ENCODE measurements around the gene ENTPD7. TPM values are rescaled to one million over a fixed set of nuclear protein-coding genes. Genes with fewer than 3 reads are reported as not detected.
A peak's percentile ranks its signal among the peaks of the same experiment; 100 is the strongest.

ENTPD7 gene
- total and polyA plus RNA-seq, 9 of the 15 experiments (the other 6 are each of a cell fraction or from before 2014, with no cell fraction given): 1.4 to 13.9 (median 8.5) TPM

DNA sequence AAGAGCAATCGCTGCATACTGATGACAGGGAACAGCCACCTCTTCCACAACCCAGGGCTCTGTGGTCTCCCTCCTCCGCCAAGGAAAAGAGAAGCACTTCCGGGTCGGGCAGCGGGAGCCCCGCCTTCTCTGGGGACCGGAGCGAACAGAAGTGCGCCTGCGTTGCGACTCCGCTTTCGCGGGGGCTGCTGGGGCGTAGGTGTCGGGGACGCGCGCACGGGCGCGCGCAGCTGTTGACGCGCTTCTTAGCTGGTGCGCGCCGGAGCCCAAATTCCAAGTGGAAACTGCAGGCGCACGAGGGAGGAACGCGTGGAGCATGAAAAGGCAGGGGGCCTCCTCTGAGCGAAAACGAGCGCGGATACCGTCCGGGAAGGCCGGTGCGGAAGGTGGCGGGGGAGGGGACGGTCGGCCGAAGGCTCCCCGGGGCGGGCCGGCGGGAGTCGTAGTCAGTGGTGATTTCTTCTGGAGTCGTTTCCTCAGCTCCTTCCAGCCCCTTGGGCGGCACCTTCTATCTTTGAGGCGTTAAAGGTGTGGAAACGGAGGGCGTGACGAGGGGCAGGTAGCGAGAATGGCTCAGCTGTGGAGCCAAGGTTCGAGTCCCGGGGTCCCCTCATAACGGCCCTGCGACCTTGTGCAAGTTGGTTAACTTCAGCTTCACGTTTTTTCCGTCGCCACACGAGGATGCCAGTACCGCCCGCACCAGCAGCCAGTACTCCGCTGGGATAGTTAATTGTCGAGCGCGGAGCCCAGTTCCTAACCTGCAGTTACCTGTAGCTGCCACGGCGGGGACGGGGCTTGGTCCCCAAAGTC, 72.9 kb downstream of the ENTPD7 start, which contains the start of the genes COX15 and CUTC (continued):
- TF ChIP-seq, protein P1, sequence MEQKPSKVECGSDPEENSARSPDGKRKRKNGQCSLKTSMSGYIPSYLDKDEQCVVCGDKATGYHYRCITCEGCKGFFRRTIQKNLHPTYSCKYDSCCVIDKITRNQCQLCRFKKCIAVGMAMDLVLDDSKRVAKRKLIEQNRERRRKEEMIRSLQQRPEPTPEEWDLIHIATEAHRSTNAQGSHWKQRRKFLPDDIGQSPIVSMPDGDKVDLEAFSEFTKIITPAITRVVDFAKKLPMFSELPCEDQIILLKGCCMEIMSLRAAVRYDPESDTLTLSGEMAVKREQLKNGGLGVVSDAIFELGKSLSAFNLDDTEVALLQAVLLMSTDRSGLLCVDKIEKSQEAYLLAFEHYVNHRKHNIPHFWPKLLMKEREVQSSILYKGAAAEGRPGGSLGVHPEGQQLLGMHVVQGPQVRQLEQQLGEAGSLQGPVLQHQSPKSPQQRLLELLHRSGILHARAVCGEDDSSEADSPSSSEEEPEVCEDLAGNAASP (IDR thresholded peaks at IDR 0.05): no peak
- TF ChIP-seq TAF9B (IDR thresholded peaks at IDR 0.05; ENCODE audit: partially characterized antibody) (peak; percentile 66), NFIC (IDR thresholded peaks at IDR 0.05) (no peak), ZNF232 (CRISPR knock-in tag; IDR thresholded peaks at IDR 0.05) (no peak), MTA3 (IDR thresholded peaks at IDR 0.05; ENCODE audit: borderline replicate concordance) (no peak), HSF4 (CRISPR knock-in tag; IDR thresholded peaks at IDR 0.05; ENCODE audit: borderline replicate concordance) (no peak), SREBF2 (CRISPR knock-in tag; IDR thresholded peaks at IDR 0.05) (no peak), MTF1 (CRISPR knock-in tag; IDR thresholded peaks at IDR 0.05; ENCODE audit: borderline replicate concordance) (no peak), ZC3H11A (IDR thresholded peaks at IDR 0.05; ENCODE audit: low read depth, low read length) (no peak), HNRNPUL1 (IDR thresholded peaks at IDR 0.05; ENCODE audit: low read length) (no peak), FOXA3 (CRISPR knock-in tag; conservative IDR thresholded peaks at IDR 0.05 in 1 of 2, IDR thresholded peaks at IDR 0.05 in 1 of 2) (no peak), ZEB2 (IDR thresholded peaks at IDR 0.05) (peak; percentile 59; the same call in 1 of the 2 replicates), PTBP1 (IDR thresholded peaks at IDR 0.05; ENCODE audit: low read depth, low read length) (no peak), ZBTB17 (CRISPR knock-in tag; IDR thresholded peaks at IDR 0.05) (no peak), HLTF (IDR thresholded peaks at IDR 0.05) (0 out of 2 replicates have a peak, but pooled peaks have one; percentile 11), ZNF780A (CRISPR knock-in tag; IDR thresholded peaks at IDR 0.05) (no peak), NFRKB (IDR thresholded peaks at IDR 0.05; ENCODE audit: low read depth) (no peak), FOSL1 (tag; conservative IDR thresholded peaks at IDR 0.05) (no peak), NFE2 (IDR thresholded peaks at IDR 0.05; ENCODE audit: low read depth) (no peak), ZNF282 (CRISPR knock-in tag; IDR thresholded peaks at IDR 0.05) (no peak), MAFK (IDR thresholded peaks at IDR 0.05; ENCODE audit: low read length) (no peak), CCAR2 (IDR thresholded peaks at IDR 0.05; ENCODE audit: low read depth, low read length) (no peak), SMAD3 (CRISPR knock-in tag; conservative IDR thresholded peaks at IDR 0.05) (no peak)
- TF ChIP-seq, protein P2, sequence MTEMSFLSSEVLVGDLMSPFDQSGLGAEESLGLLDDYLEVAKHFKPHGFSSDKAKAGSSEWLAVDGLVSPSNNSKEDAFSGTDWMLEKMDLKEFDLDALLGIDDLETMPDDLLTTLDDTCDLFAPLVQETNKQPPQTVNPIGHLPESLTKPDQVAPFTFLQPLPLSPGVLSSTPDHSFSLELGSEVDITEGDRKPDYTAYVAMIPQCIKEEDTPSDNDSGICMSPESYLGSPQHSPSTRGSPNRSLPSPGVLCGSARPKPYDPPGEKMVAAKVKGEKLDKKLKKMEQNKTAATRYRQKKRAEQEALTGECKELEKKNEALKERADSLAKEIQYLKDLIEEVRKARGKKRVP (CRISPR knock-in tag; IDR thresholded peaks at IDR 0.05): no peak
- TF ChIP-seq, protein P3, sequence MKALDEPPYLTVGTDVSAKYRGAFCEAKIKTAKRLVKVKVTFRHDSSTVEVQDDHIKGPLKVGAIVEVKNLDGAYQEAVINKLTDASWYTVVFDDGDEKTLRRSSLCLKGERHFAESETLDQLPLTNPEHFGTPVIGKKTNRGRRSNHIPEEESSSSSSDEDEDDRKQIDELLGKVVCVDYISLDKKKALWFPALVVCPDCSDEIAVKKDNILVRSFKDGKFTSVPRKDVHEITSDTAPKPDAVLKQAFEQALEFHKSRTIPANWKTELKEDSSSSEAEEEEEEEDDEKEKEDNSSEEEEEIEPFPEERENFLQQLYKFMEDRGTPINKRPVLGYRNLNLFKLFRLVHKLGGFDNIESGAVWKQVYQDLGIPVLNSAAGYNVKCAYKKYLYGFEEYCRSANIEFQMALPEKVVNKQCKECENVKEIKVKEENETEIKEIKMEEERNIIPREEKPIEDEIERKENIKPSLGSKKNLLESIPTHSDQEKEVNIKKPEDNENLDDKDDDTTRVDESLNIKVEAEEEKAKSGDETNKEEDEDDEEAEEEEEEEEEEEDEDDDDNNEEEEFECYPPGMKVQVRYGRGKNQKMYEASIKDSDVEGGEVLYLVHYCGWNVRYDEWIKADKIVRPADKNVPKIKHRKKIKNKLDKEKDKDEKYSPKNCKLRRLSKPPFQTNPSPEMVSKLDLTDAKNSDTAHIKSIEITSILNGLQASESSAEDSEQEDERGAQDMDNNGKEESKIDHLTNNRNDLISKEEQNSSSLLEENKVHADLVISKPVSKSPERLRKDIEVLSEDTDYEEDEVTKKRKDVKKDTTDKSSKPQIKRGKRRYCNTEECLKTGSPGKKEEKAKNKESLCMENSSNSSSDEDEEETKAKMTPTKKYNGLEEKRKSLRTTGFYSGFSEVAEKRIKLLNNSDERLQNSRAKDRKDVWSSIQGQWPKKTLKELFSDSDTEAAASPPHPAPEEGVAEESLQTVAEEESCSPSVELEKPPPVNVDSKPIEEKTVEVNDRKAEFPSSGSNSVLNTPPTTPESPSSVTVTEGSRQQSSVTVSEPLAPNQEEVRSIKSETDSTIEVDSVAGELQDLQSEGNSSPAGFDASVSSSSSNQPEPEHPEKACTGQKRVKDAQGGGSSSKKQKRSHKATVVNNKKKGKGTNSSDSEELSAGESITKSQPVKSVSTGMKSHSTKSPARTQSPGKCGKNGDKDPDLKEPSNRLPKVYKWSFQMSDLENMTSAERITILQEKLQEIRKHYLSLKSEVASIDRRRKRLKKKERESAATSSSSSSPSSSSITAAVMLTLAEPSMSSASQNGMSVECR (CRISPR knock-in tag; IDR thresholded peaks at IDR 0.05): no peak
